C4-2B (cell line): Measurements from ENCODE around the gene FAM227B.

Source experiments
- ZFX ChIP-seq: fragments of 450-650 bp; IDR thresholded peaks from 2 replicates; pipeline ENCODE4 v1.6.1; 2017
- TF ChIP-seq, protein P1 (sequence below): fragments of 450-650 bp; conservative IDR thresholded peaks from 2 replicates; pipeline ENCODE4 v1.5.1; 2017; ENCODE audit warnings: mild to moderate bottlenecking

DNA sequence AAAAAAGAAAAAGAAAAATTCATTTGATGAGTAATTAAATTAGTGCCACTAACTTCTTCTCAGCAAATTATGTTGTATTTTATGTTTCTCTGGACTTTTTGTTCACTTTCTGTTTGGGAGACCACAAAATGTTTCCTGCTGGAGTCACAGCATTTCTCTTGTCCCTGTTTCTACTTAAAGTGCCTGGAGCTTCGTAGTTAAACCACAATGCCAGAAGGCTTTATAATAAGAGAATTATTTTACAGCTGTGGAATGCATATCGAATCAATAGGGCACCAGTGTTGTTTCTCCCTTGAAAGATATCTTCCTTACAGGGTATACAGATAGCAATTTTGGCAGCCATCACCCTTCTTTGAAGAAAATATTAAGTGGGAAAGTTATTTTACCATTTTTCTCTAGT is 3.4 kb upstream of the FAM227B start:
- TF ChIP-seq, protein P1, sequence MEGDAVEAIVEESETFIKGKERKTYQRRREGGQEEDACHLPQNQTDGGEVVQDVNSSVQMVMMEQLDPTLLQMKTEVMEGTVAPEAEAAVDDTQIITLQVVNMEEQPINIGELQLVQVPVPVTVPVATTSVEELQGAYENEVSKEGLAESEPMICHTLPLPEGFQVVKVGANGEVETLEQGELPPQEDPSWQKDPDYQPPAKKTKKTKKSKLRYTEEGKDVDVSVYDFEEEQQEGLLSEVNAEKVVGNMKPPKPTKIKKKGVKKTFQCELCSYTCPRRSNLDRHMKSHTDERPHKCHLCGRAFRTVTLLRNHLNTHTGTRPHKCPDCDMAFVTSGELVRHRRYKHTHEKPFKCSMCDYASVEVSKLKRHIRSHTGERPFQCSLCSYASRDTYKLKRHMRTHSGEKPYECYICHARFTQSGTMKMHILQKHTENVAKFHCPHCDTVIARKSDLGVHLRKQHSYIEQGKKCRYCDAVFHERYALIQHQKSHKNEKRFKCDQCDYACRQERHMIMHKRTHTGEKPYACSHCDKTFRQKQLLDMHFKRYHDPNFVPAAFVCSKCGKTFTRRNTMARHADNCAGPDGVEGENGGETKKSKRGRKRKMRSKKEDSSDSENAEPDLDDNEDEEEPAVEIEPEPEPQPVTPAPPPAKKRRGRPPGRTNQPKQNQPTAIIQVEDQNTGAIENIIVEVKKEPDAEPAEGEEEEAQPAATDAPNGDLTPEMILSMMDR: no peak
- TF ChIP-seq ZFX: no peak
